Endodermal cell (in vitro differentiated cells): ENCODE data around the gene FAM219B. TPM values are rescaled to one million over a fixed set of nuclear protein-coding genes. Genes with fewer than 3 reads are reported as not detected.

Experiments used
- DNase-seq: peaks from one replicate; pipeline ENCODE4 v3.0.0-alpha.2; 2017
- H3K27ac ChIP-seq: 2 replicates; pipeline ENCODE4 v1.5.1; 2013; ENCODE audit warnings: mild to moderate bottlenecking, low read depth, low read length, moderate library complexity
- H3K27me3 ChIP-seq: 2 replicates; pipeline ENCODE4 v1.6.1; 2013; ENCODE audit warnings: mild to moderate bottlenecking, low read length, moderate library complexity; ENCODE audit not compliant: insufficient read depth, control insufficient read depth, poor library complexity, severe bottlenecking
- H3K36me3 ChIP-seq: 2 replicates; pipeline ENCODE4 v1.7.0; 2013; ENCODE audit warnings: mild to moderate bottlenecking, low read length, moderate library complexity; ENCODE audit not compliant: control insufficient read depth, insufficient read depth
- H3K4me1 ChIP-seq: one replicate; pipeline ENCODE4 v1.7.0; 2013; ENCODE audit warnings: low read length; ENCODE audit not compliant: control insufficient read depth, insufficient read depth
- H3K4me3 ChIP-seq: 2 replicates; pipeline ENCODE4 v1.5.1; 2013; ENCODE audit warnings: mild to moderate bottlenecking, low read length, moderate library complexity
- H3K9ac ChIP-seq: 2 replicates; pipeline ENCODE4 v1.6.1; 2013; ENCODE audit warnings: mild to moderate bottlenecking, low read length, moderate library complexity; ENCODE audit not compliant: poor library complexity, severe bottlenecking; ENCODE audit errors: extremely low read depth
- H3K9me3 ChIP-seq: 2 replicates; pipeline ENCODE4 v1.6.1; 2013; ENCODE audit warnings: mild to moderate bottlenecking, low read length, moderate library complexity; ENCODE audit not compliant: control insufficient read depth
- H3K27ac Mint-ChIP-seq: 2 replicates; pipeline ENCODE4 v1.8.0; 2020; ENCODE audit warnings: mixed read lengths
- H3K27me3 Mint-ChIP-seq: 2 replicates; pipeline ENCODE4 v1.8.0; 2021; ENCODE audit warnings: mild to moderate bottlenecking, mixed read lengths; ENCODE audit not compliant: insufficient read depth
- H3K36me3 Mint-ChIP-seq: 2 replicates; pipeline ENCODE4 v1.8.0; 2020; ENCODE audit warnings: low read depth, mixed read lengths
- H3K4me1 Mint-ChIP-seq: 2 replicates; pipeline ENCODE4 v1.8.0; 2020; ENCODE audit warnings: mixed read lengths
- H3K4me3 Mint-ChIP-seq: 2 replicates; pipeline ENCODE4 v1.8.0; 2020; ENCODE audit warnings: mild to moderate bottlenecking, moderate library complexity, mixed read lengths
- H3K9me3 Mint-ChIP-seq: 2 replicates; pipeline ENCODE4 v1.8.0; 2020; ENCODE audit warnings: mild to moderate bottlenecking, mixed read lengths
- CTCF ChIP-seq: fragments of 200-600 bp; sonication (generic); conservative IDR thresholded peaks from 2 replicates; pipeline ENCODE4 v1.5.0; 2021; ENCODE audit warnings: antibody characterized with exemption, mild to moderate bottlenecking
- WGBS, 2 experiments: methylation state at CpG; one replicate each; pipeline versions ENCODE4 v1.1.5 to v1.1.7; 2013; ENCODE audit warnings: missing lambda C conversion rate in 2 of 2, mixed read lengths in 1 of 2; ENCODE audit not compliant: insufficient coverage in 1 of 2, insufficient read length in 1 of 2; 5-methylcytosine and 5-hydroxymethylcytosine counted together
- total RNA-seq, 2 donors: library from RNA; stranded (reverse); fragmentation: NEBNext Ultra II Directional in 1 of 2; extraction: Animal tissue kit (Norgen Biotek cat#: 25700) in 1 of 2; gene quantifications; 2 replicates in 1 of 2; 3 replicates in 1 of 2; pipeline ENCODE4 v1.2.1, GENCODE V29; 2021

Gene FAM219B
- total RNA-seq, 2 donors from 2014 or later: 109 to 112 TPM

GRCh38 chr15:74858369-74858740 is 48.3 kb downstream of the FAM219B start:
- Histone ChIP-seq H3K4me1 (no peaks in the 10 kb centered on the region), H3K36me3 (peaks cover 5% of the 10 kb centered on the region), H3K9me3 (no peaks in the 10 kb centered on the region), H3K27me3 (no peaks in the 10 kb centered on the region), H3K9ac (no peak overlapping the region), H3K27ac (no peak overlapping the region), H3K4me3 (no peak overlapping the region)
- WGBS, 2 experiments: 80 to 98% methylated on average over 2 to 4 of the region's 4 CpGs
- no peaks in the 10 kb centered on the region for H3K9me3 Mint-ChIP-seq
- H3K27me3 Mint-ChIP-seq: no peaks in the 10 kb centered on the region
- no peak for TF ChIP-seq CTCF
- no peak overlapping the region for H3K4me3 Mint-ChIP-seq
- no peak for DNase-seq
- peaks cover 2% of the 10 kb centered on the region for H3K36me3 Mint-ChIP-seq
- H3K4me1 Mint-ChIP-seq: no peaks in the 10 kb centered on the region
- H3K27ac Mint-ChIP-seq: no peak overlapping the region

GRCh38 chr15:74857671-74858368 is 48.8 kb downstream of the FAM219B start:
- no peaks in the 10 kb centered on the region for H3K4me1 Mint-ChIP-seq
- H3K27me3 ChIP-seq: no peaks in the 10 kb centered on the region
- peaks cover 11% of the 10 kb centered on the region for H3K36me3 ChIP-seq
- DNase-seq: no peak
- no peaks in the 10 kb centered on the region for H3K27me3 Mint-ChIP-seq
- no peaks in the 10 kb centered on the region for H3K9me3 ChIP-seq
- H3K9ac ChIP-seq: no peak overlapping the region
- no peak overlapping the region for H3K27ac ChIP-seq
- whole genome bisulfite sequencing, 2 experiments: 89 to 96% methylated on average over 9 of the region's 9 CpGs
- no peak overlapping the region for H3K27ac Mint-ChIP-seq
- H3K4me3 Mint-ChIP-seq: no peak overlapping the region
- no peak for TF ChIP-seq CTCF
- no peaks in the 10 kb centered on the region for H3K9me3 Mint-ChIP-seq
- H3K4me3 ChIP-seq: no peak overlapping the region
- peaks cover 6% of the 10 kb centered on the region for H3K36me3 Mint-ChIP-seq
- H3K4me1 ChIP-seq: no peaks in the 10 kb centered on the region

- Histone ChIP-seq H3K36me3 (peaks cover 17% of the 10 kb centered on the region), H3K4me3 (no peak overlapping the region), H3K27ac (no peak overlapping the region), H3K9me3 (no peaks in the 10 kb centered on the region), H3K27me3 (no peaks in the 10 kb centered on the region), H3K9ac (no peak overlapping the region), H3K4me1 (no peaks in the 10 kb centered on the region)
- no peak for DNase-seq
- WGBS, 2 experiments: 91 to 96% methylated on average over 4 to 5 of the region's 5 CpGs
- no peak overlapping the region for H3K4me3 Mint-ChIP-seq
- H3K9me3 Mint-ChIP-seq: no peaks in the 10 kb centered on the region
- H3K4me1 Mint-ChIP-seq: no peaks in the 10 kb centered on the region
- peaks cover 9% of the 10 kb centered on the region for H3K36me3 Mint-ChIP-seq
- no peak overlapping the region for H3K27ac Mint-ChIP-seq
- no peaks in the 10 kb centered on the region for H3K27me3 Mint-ChIP-seq
- no peak for TF ChIP-seq CTCF
These were observed 49.5 kb downstream of the FAM219B start for GRCh38 chr15:74857082-74857655.
